Hepatocyte (in vitro differentiated cells): Measurements from ENCODE around the gene MYL5.

ENCODE experiments used
- EZH2 ChIP-seq: fragments of 200-600 bp; sonication (generic); IDR thresholded peaks from 2 replicates; pipeline ENCODE4 v1.6.1; 2016; ENCODE audit warnings: antibody characterized with exemption, mild to moderate bottlenecking, borderline replicate concordance
- TF ChIP-seq, protein P1 (sequence below): fragments of 200-600 bp; sonication (generic); IDR thresholded peaks from 2 replicates; pipeline ENCODE4 v1.5.1; 2016; ENCODE audit warnings: antibody characterized with exemption, mild to moderate bottlenecking; ENCODE audit not compliant: poor library complexity

DNA sequence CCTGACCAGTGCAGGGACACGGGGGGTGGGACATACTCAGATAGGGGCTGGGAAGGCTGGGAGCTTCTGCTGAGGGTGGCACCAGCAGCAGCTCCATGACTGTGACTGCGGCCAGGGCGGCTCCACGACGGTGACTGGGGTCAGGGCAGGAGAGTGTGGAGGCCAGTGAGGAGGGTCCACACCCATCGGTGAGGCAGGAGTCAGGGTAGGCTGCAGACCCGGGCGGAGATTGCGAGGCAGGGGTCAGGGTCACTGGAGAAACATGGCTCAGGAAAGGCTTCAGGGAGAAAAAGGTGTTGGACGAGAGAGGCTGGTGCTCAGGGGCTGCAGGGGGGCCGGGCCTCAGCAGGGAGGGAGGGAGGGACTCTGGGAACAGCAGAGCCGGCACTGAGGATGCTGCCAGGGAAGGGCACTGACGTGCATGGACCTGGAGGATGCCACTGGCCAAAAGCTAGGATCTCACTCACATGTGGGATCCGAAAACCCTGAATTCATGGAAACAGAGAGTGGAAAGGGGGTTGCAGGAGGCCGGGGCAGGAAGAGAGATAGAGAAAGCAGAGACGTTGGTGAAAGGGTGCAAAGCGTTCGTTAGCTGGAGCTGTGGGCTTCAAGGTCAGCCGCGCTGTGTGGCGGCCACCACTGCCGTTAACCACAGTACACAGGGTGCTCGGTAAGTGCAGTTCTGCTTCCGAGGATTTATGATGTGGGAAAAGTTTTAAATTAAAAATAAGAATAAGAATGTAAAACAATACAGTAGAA is 22.3 kb upstream of the MYL5 start:
- TF ChIP-seq, protein P1, sequence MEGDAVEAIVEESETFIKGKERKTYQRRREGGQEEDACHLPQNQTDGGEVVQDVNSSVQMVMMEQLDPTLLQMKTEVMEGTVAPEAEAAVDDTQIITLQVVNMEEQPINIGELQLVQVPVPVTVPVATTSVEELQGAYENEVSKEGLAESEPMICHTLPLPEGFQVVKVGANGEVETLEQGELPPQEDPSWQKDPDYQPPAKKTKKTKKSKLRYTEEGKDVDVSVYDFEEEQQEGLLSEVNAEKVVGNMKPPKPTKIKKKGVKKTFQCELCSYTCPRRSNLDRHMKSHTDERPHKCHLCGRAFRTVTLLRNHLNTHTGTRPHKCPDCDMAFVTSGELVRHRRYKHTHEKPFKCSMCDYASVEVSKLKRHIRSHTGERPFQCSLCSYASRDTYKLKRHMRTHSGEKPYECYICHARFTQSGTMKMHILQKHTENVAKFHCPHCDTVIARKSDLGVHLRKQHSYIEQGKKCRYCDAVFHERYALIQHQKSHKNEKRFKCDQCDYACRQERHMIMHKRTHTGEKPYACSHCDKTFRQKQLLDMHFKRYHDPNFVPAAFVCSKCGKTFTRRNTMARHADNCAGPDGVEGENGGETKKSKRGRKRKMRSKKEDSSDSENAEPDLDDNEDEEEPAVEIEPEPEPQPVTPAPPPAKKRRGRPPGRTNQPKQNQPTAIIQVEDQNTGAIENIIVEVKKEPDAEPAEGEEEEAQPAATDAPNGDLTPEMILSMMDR, result no peak
- no peak for TF ChIP-seq EZH2
